Endothelial cell of umbilical vein (primary cell): ENCODE data around the gene RCOR2. TPM values are rescaled to one million over a fixed set of nuclear protein-coding genes. Genes with fewer than 3 reads are reported as not detected.

Experiments
- BruUV-seq: library from RNA; stranded (reverse); fragments of 400-500 nt; replicated peaks from 2 replicates; lab custom pipeline; 2021; lab: Mats Ljungman, UMichigan
- CTCF ChIA-PET: fragments of 300-600, 350-600 bp; sonication (Branson Sonifier 250); formaldehyde crosslinking; loops from one replicate; lab custom pipeline; 2021; ENCODE audit warnings: antibody characterized with exemption, inconsistent platforms; lab: Charles Lee
- POLR2A ChIA-PET: fragments of 300-600, 350-600 bp; sonication (Branson Sonifier 250); formaldehyde crosslinking; loops from one replicate; lab custom pipeline; 2021; ENCODE audit warnings: antibody characterized with exemption, inconsistent platforms; lab: Charles Lee
- DNase-seq: peaks from one replicate; pipeline ENCODE4 v3.0.0-alpha.2; 2011; ENCODE audit warnings: low read depth, low spot score
- FAIRE-seq: peaks from 2 replicates; lab custom pipeline; 2011; peaks lifted over from hg19 to GRCh38; lab: Jason Lieb, UNC
- H2AFZ ChIP-seq: 2 replicates; pipeline ENCODE4 v1.6.0; 2012; ENCODE audit warnings: low read depth, low read length, control low read depth, inconsistent platforms
- H3K27ac ChIP-seq: 2 replicates; pipeline ENCODE4 v1.5.1; 2011; ENCODE audit warnings: low read depth, mild to moderate bottlenecking, control low read depth, low read length, moderate library complexity; ENCODE audit not compliant: insufficient read depth
- H3K27me3 ChIP-seq, 2 experiments: 2 replicates each; pipeline versions ENCODE4 v1.6.0 to v1.6.1; 2011; ENCODE audit warnings: low read length in 2 of 2, mixed read lengths in 1 of 2; ENCODE audit not compliant: control insufficient read depth in 2 of 2, insufficient read depth in 2 of 2
- H3K36me3 ChIP-seq, 2 experiments: 2 replicates in 1 of 2; 3 replicates in 1 of 2; pipeline ENCODE4 v1.5.1; 2011; ENCODE audit warnings: low read length in 2 of 2, mild to moderate bottlenecking in 1 of 2, moderate library complexity in 1 of 2; ENCODE audit not compliant: control insufficient read depth in 2 of 2, insufficient read depth in 2 of 2; ENCODE audit errors: extremely low read depth in 1 of 2
- H3K4me1 ChIP-seq: 3 replicates; pipeline ENCODE4 v1.5.1; 2011; ENCODE audit warnings: mild to moderate bottlenecking, low read length; ENCODE audit not compliant: control insufficient read depth, insufficient read depth; ENCODE audit errors: extremely low read depth
- H3K4me2 ChIP-seq: 2 replicates; pipeline ENCODE4 v1.6.1; 2011; ENCODE audit warnings: low read length, control low read depth, mixed read lengths; ENCODE audit not compliant: insufficient read depth
- H3K4me3 ChIP-seq, 3 experiments: fragments of 200-600 bp in 1 of 3; sonication (generic), shearing (Covaris generic) in 1 of 3; replicated peaks in 1 of 3; 2 replicates each; pipeline ENCODE4 v1.5.1; 2011 to 2016; ENCODE audit warnings: control low read depth in 3 of 3, low read length in 3 of 3, mild to moderate bottlenecking in 2 of 3, inconsistent platforms in 1 of 3, low read depth in 1 of 3, moderate library complexity in 1 of 3; ENCODE audit not compliant: insufficient read depth in 1 of 3
- H3K79me2 ChIP-seq: 2 replicates; pipeline ENCODE4 v1.6.0; 2012; ENCODE audit warnings: low read length, inconsistent platforms; ENCODE audit not compliant: control insufficient read depth, insufficient read depth
- H3K9ac ChIP-seq: replicated peaks from 2 replicates; pipeline ENCODE3; 2011; ENCODE audit warnings: low read length, control low read depth; ENCODE audit not compliant: insufficient read depth; ENCODE audit errors: extremely low read depth
- H3K9me1 ChIP-seq: replicated peaks from 3 replicates; pipeline ENCODE4 v1.6.0; 2011; ENCODE audit warnings: mild to moderate bottlenecking, low read length; ENCODE audit not compliant: control insufficient read depth, insufficient read depth; ENCODE audit errors: extremely low read depth
- H3K9me3 ChIP-seq: replicated peaks from 2 replicates; pipeline ENCODE4 v1.5.1; 2012; ENCODE audit warnings: low read length, inconsistent platforms; ENCODE audit not compliant: control insufficient read depth, insufficient read depth
- H4K20me1 ChIP-seq: replicated peaks from 2 replicates; pipeline ENCODE3; 2011; ENCODE audit warnings: mild to moderate bottlenecking, low read length; ENCODE audit not compliant: control insufficient read depth, insufficient read depth; ENCODE audit errors: extremely low read depth
- EZH2 ChIP-seq: IDR thresholded peaks from 2 replicates; pipeline ENCODE4 v1.6.1; 2012; ENCODE audit warnings: borderline replicate concordance, low read depth, mild to moderate bottlenecking, moderate library complexity, low read length, inconsistent platforms; ENCODE audit not compliant: severe bottlenecking
- FOS ChIP-seq: IDR thresholded peaks from 2 replicates; pipeline ENCODE4 v1.6.1; 2011; ENCODE audit warnings: mild to moderate bottlenecking, low read length, moderate library complexity, borderline replicate concordance; ENCODE audit not compliant: insufficient read depth
- JUN ChIP-seq: IDR thresholded peaks from 2 replicates; pipeline ENCODE4 v1.6.1; 2011; ENCODE audit warnings: borderline replicate concordance, low read depth; ENCODE audit not compliant: insufficient read length, insufficient read depth
- MYC ChIP-seq: IDR thresholded peaks from one replicate; pipeline ENCODE4 v1.6.1; 2011; ENCODE audit warnings: mild to moderate bottlenecking, low read depth, low read length
- dilution Hi-C: fragments of 300-500 bp; cut with MboI; formaldehyde crosslinking; loops from one replicate; pipeline ENCODE4 v1.15.0; 2019; ENCODE audit warnings: low sequenced_read_pairs; ENCODE audit not compliant: extremely low pct_ligation_motif_present
- intact Hi-C: fragments of 100-400 bp; cut with micrococcal nuclease; formaldehyde crosslinking; loops from one replicate; pipeline ENCODE4 v1.10.0; 2022
- polyA plus RNA-seq, 4 experiments: library from polyadenylated mRNA; depleted of rRNA in 3 of 4; stranded (reverse) in 3 of 4; unstranded in 1 of 4; fragments of >200 nt; gene quantifications; 2 replicates each; pipeline versions ENCODE4 v1.2.1 to v1.2.3, GENCODE V29; 2011 to 2012; ENCODE audit warnings: missing spikeins in 1 of 4
- total RNA-seq: library from RNA; stranded (reverse); gene quantifications from 2 replicates; pipeline ENCODE4 v1.2.3, GENCODE V29; 2021
- TF ChIP-seq, protein P1 (sequence below), 2 donors: IDR thresholded peaks; 1 replicate in 1 of 2; 2 replicates in 1 of 2; pipeline ENCODE4 v1.5.1; 2011; ENCODE audit warnings: low read length in 2 of 2, mild to moderate bottlenecking in 2 of 2, moderate library complexity in 2 of 2, control low read depth in 1 of 2, inconsistent platforms in 1 of 2, low read depth in 1 of 2; ENCODE audit not compliant: insufficient read depth in 1 of 2; ENCODE audit errors: extremely low read depth in 1 of 2
- TF ChIP-seq, protein P2 (sequence below): IDR thresholded peaks from 2 replicates; pipeline ENCODE4 v1.6.1; 2011; ENCODE audit not compliant: insufficient read depth, insufficient read length

RCOR2 gene
- total and polyA plus RNA-seq, 2 donors (not counting 3 experiments of a cell fraction or from before 2014, with no cell fraction given) = 0.13 to 0.63 TPM

DNA sequence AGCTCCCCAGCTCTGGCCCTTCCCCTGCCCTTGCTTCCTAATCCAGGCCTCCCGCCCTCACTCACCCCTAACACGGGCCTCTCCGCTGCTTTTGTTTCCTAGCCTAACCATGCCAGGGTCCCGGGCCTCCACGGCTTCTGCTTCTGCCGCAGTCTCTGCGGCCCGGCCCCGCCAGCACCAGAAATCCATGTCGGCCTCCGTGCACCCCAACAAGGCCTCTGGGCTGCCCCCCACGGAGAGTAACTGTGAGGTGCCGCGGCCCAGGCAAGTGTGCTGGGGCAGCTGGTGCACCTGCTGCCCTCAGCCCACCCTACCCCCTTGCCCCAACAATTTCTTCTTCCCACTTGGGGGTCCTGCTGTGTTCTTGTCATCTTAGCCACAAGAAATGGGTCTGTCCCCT is 13.1 kb downstream of the RCOR2 start:
- H3K36me3 ChIP-seq = peaks cover 13 to 70% of the 10 kb centered on the region in 2 experiments
- no peak overlapping the region for H3K9ac ChIP-seq
- H3K4me1 ChIP-seq = no peaks in the 10 kb centered on the region
- H3K4me3 ChIP-seq = no peak overlapping the region
- H4K20me1 ChIP-seq = no peaks in the 10 kb centered on the region
- H3K4me2 ChIP-seq = no peak overlapping the region
- ChIA-PET POLR2A (no interaction called here), CTCF (no interaction called here)
- no peak for FAIRE-seq
- H2AFZ ChIP-seq = no peak overlapping the region
- intact Hi-C loops (no loop called here), dilution Hi-C loops (no loop called here)
- BruUV-seq = no TSS peak
- H3K27me3 ChIP-seq = no peaks in the 10 kb centered on the region
- no peaks in the 10 kb centered on the region for H3K9me1 ChIP-seq
- H3K79me2 ChIP-seq = no peaks in the 10 kb centered on the region
- TF ChIP-seq, protein P1, sequence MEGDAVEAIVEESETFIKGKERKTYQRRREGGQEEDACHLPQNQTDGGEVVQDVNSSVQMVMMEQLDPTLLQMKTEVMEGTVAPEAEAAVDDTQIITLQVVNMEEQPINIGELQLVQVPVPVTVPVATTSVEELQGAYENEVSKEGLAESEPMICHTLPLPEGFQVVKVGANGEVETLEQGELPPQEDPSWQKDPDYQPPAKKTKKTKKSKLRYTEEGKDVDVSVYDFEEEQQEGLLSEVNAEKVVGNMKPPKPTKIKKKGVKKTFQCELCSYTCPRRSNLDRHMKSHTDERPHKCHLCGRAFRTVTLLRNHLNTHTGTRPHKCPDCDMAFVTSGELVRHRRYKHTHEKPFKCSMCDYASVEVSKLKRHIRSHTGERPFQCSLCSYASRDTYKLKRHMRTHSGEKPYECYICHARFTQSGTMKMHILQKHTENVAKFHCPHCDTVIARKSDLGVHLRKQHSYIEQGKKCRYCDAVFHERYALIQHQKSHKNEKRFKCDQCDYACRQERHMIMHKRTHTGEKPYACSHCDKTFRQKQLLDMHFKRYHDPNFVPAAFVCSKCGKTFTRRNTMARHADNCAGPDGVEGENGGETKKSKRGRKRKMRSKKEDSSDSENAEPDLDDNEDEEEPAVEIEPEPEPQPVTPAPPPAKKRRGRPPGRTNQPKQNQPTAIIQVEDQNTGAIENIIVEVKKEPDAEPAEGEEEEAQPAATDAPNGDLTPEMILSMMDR (IDR thresholded peaks at IDR 0.05; ENCODE audit: extremely low read depth in 1 of 2, insufficient read depth in 1 of 2, low read depth in 1 of 2, low read length in 2 of 2) = no peak
- no peak for TF ChIP-seq MYC
- no peak for TF ChIP-seq JUN
- no peak for TF ChIP-seq FOS
- TF ChIP-seq EZH2 = no peak
- TF ChIP-seq, protein P2, sequence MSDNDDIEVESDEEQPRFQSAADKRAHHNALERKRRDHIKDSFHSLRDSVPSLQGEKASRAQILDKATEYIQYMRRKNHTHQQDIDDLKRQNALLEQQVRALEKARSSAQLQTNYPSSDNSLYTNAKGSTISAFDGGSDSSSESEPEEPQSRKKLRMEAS = no peak
- no peak for DNase-seq
- H3K9me3 ChIP-seq = no peaks in the 10 kb centered on the region
- H3K27ac ChIP-seq = no peak overlapping the region
